ENCODE measurements around the gene CSH1.
"Not testable (repeated sequence)": the region's sequence is repeated elsewhere in the genome, so short reads cannot be mapped to it uniquely, and the experiment has no call there.

GRCh38 chr17:63856425-63856824 lies 39.9 kb downstream of the CSH1 start:
- not testable (repeated sequence) for TF ChIP-seq CTCF, EZH2 (IDR thresholded peaks at IDR 0.05)

All from neural progenitor cell (in vitro differentiated cells).